G401 (cell line): ENCODE measurements around the gene FCHO2. TPM values are rescaled to one million over a fixed set of nuclear protein-coding genes. Genes with fewer than 3 reads are reported as not detected.
"Not testable (repeated sequence)": the region's sequence is repeated elsewhere in the genome, so short reads cannot be mapped to it uniquely, and the experiment has no call there.

Experiments
- DNase-seq: peaks from one replicate; pipeline ENCODE4 v3.0.0-alpha.2; 2015; ENCODE audit warnings: low spot score
- in situ Hi-C: cut with HindIII; loops from 2 replicates; pipeline ENCODE4 v1.10.0; 2016; ENCODE audit warnings: low sequenced_read_pairs, mixed read lengths
- total RNA-seq: library from RNA; depleted of rRNA; stranded (reverse); fragments of >200 nt; shearing (Covaris generic); gene quantifications from 2 replicates; pipeline ENCODE4 v1.2.3, GENCODE V29; 2014

Gene FCHO2
- total RNA-seq, 1 experiment from 2014 or later, result 9.6 TPM

GRCh38 chr5:72951671-72952468 is 4.0 kb upstream of the FCHO2 start:
- DNase-seq, result no peak
- in situ Hi-C loops, result no loop called here

DNA sequence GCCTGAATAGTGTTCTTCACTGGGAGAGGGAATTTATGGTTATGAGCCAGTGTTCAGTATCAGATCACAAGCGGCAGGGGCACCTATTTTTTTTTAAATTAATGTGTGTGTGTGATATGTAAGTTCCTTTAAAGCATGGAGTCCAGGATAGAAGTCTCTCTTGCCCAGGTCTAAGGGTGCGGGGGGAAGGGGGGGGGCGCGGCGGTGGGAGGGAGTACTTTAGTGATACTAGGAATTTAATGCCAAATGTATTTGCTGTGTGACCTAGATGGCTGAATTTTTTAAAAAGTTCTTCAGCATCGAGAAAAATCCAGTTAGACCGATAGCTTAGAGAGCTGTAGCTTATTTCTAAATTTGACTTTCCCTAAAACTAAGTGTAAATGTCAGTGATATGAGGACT is 1.5 kb upstream of the FCHO2 start:
- in situ Hi-C loops, result no loop called here
- DNase-seq, result no peak

DNA sequence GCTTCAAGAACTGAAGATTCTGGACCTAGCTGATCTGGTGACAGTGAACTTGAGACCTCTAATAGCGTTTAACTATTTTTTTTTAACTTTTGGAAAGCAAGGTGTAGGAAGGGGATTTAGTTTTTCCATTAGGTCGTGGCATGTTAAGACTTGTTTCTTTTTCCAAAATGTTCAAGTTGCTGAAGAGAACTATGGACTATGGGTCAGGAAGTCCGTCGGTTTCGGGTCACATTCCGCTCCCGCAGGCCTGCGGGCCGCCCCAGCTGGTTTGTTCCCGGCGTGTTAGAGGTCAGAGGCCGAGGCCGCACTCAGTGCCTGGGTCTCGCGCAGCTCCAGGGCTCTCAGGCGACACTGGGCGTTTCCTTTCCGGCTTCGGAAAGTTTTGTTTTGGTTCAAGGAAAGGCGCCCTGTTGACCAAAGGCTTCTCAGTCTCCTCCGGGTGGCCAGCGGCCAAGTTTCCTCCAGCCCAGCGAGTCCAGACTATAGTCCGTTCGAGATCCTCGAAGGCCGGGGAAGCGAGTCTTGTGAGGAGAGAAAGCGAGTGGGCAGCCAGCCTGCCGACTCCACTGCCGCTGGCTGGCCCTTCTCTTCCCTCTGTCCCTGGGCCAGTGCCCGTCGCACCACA is 586 bp upstream of the FCHO2 start:
- DNase-seq, result peak; percentile 6
- in situ Hi-C loops, result no loop called here

GRCh38 chr5:72956324-72957140 is 691 bp downstream of the FCHO2 start:
- DNase-seq, result peak; percentile 60
- in situ Hi-C loops, result no loop called here

DNA sequence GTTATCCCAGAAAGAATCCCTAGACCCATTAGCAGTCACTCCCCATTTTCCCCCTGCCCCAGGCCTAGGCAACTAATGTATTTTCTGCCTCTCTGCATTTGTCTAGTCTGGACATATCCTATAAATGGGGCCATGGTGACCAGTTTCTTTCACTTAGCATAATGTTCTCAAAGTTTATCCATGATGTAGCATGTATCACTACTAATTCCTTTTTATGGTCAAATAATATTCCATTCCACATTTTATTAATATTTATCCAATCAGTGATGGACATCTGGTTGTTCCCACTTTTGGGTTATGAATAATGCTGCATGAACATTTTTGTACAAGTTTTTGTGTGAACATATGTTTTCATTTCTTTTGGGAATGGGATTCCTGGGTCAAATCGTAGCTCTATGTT is 1.5 kb downstream of the FCHO2 start:
- no peak for DNase-seq
- in situ Hi-C loops, result no loop called here

- in situ Hi-C loops, result no loop called here
- no peak for DNase-seq
Measured at GRCh38 chr5:72959257-72959656, 3.4 kb downstream of the FCHO2 start.

DNA sequence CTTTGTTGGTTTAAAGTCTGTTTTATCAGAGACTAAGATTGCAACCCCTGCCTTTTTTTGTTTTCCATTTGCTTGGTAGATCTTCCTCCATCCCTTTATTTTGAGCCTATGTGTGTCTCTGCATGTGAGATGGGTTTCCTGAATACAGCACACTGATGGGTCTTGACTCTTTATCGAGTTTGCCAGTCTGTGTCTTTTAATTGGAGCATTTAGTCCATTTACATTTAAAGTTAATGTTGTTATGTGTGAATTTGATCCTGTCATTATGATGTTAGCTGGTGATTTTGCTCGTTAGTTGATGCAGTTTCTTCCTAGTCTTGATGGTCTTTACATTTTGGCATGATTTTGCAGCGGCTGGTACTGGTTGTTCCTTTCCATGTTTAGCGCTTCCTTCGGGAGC is 18.6 kb downstream of the FCHO2 start:
- in situ Hi-C loops, DNase-seq: not testable (repeated sequence)

- in situ Hi-C loops, DNase-seq: not testable (repeated sequence)
Measured at GRCh38 chr5:72976810-72977209, 21.0 kb downstream of the FCHO2 start.

- no peak for DNase-seq
- in situ Hi-C loops, result no loop called here
Measured at GRCh38 chr5:72985719-72986118, 29.9 kb downstream of the FCHO2 start.

DNA sequence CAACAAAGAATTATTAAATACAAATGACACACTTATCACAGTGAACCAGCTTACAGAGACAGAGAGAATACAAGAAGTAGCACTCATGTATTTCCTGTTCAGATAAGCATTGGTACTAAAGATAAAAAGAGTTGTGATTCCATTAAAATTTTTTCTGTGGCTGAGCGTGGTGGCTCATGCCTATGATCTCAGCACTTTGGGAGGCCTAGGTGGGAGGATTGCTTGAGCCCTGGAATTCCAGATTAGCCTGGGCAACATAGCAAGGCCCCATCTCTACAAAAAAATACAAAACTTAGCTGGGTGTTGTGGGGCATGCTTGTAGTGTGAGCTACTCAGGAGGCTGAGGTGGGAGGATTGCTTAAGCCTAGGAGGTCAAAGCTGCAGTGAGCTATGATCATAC is 32.9 kb downstream of the FCHO2 start:
- DNase-seq, result no peak
- in situ Hi-C loops, result no loop called here

GRCh38 chr5:72991394-72991793 is 35.6 kb downstream of the FCHO2 start:
- DNase-seq, result no peak
- in situ Hi-C loops, result no loop called here

GRCh38 chr5:72994578-72994977 is 38.7 kb downstream of the FCHO2 start:
- in situ Hi-C loops, result no loop called here
- DNase-seq, result no peak

- no peak for DNase-seq
- in situ Hi-C loops, result no loop called here
Measured at GRCh38 chr5:72996632-72997031, 40.8 kb downstream of the FCHO2 start.

- DNase-seq, result no peak
- in situ Hi-C loops, result no loop called here
Measured at GRCh38 chr5:72999916-73000315, 44.1 kb downstream of the FCHO2 start.

DNA sequence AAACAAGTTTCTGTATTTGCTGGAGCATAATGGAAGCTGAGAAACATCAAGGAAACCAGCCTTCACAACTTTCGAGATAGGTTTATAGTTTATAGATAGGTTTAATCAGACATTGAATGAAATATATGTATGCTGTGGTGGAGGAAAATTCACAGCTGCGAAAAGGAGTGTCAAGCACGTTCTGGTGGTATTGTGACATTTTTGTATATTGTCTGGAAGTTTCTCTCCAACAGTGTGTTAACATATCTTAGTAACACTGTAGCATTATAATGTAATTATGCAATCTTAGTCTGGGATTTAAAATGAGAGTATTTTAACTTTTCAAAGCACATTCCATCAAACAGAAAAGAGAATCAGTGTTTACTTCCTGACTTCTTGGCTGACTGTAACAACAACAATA is 50.0 kb downstream of the FCHO2 start:
- no peak for DNase-seq
- in situ Hi-C loops, result no loop called here

DNA sequence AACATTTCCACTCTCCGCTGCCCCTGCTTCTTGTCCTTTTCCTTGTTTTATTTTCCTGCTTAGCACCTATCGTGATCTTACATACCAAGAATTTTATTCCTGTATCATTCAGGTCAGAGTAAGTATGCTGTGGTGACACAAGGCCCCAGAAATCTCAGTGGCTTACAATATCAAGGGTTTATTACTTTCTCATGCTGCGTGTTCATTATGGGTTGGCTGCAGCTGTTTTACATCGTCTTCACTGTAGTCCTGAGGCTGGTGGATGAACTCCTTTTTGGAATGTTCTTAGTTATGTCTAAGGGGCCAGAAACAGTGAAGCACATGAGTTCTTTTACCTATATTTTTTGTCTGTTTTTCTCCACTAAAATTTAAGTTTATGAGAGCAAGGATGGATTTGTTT is 51.2 kb downstream of the FCHO2 start:
- no peak for DNase-seq
- in situ Hi-C loops, result no loop called here

GRCh38 chr5:73008831-73009230 is 53.0 kb downstream of the FCHO2 start:
- no peak for DNase-seq
- in situ Hi-C loops, result no loop called here

DNA sequence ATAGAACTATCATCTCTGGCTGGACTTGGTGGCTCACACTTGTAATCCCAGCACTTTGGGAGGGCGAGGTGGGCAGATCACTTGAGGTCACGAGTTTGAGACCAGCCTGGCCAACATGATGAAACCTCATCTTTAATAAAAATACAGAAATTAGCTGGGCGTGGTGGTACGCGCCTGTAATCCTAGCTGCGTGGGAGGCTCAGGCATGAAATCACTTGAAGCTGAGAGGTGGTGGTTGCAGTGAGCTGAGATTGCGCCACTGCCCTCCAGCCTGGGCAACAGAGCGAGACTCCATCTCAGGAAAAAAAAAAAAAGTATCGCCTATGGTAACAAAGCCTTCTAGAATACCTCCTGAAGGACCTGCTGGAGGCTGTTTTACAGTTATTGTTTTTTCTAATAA is 55.8 kb downstream of the FCHO2 start:
- DNase-seq, in situ Hi-C loops: not testable (repeated sequence)

- no peak for DNase-seq
- in situ Hi-C loops, result no loop called here
Measured at GRCh38 chr5:73018892-73019291, 63.1 kb downstream of the FCHO2 start.

GRCh38 chr5:73019766-73020165 is 63.9 kb downstream of the FCHO2 start:
- no peak for DNase-seq
- in situ Hi-C loops, result no loop called here
